ENCODE measurements around the gene RABL2B.
"Not testable (repeated sequence)": the region's sequence is repeated elsewhere in the genome, so short reads cannot be mapped to it uniquely, and the experiment has no call there.

RABL2B gene

DNA sequence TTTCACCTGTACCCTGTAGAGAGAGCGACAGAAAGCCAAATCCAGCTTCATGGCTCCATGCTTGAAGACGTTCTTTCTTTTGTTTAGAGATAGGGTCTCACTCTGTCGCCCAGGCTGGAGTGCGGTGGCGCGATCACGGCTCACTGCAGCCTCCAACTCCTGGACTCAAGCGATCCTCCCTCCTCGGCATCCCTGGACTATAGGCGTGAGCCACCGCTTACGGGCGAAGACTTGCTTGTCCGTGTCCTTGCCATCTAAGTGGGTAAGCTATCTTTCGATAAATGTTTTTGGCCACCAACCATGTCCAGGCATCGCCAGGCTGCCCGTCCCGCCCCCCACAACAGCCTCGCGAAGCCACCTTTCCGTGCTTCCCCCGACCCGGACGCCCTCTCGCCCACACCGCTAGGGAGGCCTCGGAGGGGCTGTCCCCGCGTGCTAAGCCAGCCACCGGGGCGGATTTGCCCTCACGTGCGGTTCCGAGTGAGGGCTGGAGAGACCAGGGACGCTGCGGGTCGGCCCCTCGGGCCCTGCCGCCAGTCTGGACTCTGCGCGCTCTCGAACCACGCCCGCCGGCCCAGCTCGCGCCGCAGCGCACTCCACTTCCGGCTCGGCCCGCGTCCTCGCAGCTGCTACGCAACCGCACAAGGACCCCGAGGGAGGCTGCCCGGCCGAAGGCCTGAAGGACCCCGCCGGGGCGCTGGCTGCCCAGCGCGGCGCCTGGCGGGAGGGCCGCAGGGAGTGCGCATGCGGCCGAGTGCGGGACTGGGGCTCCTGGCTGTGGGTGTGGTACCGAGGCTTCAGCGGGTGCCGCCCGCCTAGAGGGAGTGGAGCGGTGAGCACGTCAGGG is at the start of gene RABL2B:
RABL2B (minus strand) TSS at position 604 of the 847 bp plus-strand sequence. CDS start 1,342 bp downstream, outside the sequence.
- DNase-seq = peak; percentile 50 to 76

DNA sequence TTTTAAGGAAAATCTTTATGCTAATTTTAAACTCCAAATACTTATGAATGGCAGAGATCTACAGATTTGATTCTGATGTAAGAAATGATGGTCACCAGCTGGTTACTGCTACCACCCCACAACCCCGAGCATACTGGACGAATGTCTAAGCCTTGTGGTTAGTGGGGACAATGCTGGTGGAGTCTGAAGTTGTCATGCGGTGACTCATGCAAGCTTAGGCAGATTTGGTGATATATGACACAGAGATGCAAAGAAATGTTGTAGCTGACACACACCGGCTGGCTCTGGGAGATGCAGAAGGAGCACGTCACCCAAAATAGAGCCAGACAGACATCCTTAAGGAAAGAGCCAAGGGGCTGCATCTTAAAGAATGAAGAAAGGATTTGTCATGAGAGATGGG is 3.5 kb upstream of the RABL2B start:
- not testable (repeated sequence) for DNase-seq

DNA sequence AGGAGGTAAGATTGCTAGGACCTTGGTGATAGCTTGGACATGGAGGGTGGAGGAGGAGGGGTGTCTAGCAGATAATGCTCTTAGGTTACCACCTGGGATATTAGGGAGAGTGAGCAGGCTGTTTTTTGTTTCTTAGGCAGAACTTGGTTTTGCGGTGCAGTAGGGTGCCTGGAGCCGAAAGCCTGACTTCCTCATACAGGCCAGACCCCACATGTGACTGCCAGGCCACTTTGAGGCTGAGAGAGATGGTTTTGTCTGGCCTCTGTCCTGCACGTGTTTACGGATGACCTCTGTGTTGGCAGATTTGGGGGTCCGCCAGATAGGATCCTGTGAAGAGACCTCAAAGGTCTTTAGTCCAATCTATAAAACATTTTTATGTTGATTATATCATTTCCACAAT is 1.9 kb upstream of the RABL2B start:
- not testable (repeated sequence) for DNase-seq

DNA sequence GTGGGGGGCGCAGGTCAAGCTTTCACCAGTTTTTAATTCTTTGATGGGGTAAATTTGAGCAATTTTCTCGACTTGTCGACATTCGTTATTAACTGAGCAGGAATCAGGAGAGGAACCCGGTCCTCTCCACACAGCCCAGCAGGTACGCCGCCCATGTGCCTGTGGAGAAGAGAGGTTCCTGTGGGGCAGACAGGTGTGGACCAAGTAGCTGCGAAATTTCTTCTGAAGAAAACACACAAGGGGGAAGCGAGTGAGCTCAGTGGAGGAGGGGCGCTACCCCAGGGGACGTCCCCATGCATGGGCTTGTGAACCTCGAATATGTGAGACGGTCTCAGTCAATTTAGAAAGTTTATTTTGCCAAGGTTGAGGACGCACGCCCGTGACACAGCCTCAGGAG is 442 bp upstream of the RABL2B start:
- not testable (repeated sequence) for DNase-seq

DNA sequence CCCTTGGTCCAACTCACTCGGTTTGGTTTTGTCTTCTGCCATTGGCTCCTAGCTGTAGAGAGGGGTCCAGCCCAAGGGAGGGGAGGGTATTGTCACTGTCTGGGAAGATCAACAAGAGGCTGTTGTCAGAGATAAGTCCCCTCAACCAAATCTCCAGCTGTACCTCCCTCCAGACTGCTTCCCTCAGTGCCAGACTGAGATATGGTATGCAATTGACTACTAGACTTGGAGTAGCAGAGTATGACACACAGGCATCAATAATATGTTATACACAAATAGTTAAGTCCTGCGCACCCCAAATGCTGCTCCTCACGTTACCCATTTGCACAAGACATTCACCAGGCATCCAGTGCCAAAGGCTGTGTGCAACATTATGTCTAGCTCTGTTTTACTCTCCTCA is 1.2 kb downstream of the RABL2B start:
- DNase-seq = not testable (repeated sequence)

DNA sequence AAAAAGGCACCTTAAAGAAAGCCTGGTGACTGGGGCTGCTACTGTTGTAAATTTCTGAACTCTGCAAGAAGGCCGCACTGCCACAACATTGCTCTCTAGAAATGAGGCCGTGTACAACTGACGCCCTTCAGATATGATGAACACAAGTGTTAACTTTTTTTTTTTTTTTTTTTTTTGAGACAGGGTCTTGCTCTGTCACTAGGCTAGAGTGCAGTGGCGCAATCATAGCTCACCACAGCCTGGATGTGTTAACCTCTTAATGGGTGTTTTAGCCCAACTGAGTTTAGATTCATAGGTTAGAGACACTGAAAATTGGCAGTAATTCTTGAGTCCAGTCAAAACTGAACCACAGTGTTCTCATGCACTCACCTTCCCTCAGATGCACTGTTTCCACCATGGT is 3.2 kb downstream of the RABL2B start:
- DNase-seq = not testable (repeated sequence)

DNA sequence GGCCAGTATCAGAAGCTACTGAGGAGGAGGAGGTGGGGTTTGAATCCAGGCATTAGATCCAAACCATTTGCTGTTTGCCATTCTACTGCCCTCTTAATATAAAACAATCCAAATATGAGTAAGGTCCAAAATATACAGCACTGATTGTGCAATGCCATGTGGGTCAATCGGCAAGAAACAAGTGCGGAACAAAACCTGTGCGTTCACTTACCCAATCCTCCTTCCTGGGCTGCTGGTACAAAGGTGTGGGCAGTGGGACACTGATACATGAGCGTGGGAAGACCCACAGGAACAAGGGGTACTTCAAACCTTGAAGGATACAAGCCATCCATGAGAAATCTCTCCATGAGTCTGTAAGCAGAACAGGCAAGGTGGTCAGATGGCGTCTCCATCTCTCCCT is 5.8 kb downstream of the RABL2B start:
- not testable (repeated sequence) for DNase-seq

DNA sequence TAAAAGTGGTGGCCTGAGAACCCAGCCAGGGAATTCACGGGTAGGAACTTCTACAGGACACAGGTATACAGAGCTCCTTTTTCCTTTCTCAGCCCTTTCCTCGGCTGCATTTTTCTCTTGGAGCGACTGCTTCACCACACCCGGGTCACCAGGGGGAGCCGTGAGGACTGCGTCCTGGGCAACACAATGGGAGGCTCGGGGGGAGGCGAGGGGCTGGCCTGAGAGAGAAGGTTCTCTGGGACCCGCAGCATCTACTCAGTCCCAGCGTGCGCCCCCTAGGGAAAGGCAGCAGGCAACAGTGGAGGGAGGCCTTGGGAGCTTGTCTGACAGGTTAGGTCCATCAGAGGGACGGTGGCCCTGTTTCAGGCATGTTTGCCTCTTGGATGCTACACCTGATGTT is 8.3 kb downstream of the RABL2B start:
- DNase-seq = peak in 1 of 2 donors; percentile 7

DNA sequence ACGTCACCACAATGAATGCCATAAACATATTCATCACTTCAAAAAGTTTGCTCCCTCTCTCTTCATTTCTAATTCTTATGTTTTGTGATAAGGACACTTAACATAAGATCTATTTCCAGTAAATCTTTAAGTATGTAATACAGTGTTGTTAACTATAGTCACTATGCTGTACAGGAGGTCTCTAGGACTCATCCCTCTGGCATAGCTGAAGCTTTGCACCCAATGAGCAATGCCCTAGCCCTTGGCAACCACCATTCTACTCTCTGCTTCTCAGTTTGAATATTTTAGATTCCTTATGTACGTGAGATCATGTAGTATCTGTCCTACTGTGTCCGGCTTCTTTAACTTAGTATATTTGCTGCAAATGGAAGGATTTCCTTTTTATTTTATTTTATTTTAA is 19.1 kb downstream of the RABL2B start:
- DNase-seq = not testable (repeated sequence)

DNA sequence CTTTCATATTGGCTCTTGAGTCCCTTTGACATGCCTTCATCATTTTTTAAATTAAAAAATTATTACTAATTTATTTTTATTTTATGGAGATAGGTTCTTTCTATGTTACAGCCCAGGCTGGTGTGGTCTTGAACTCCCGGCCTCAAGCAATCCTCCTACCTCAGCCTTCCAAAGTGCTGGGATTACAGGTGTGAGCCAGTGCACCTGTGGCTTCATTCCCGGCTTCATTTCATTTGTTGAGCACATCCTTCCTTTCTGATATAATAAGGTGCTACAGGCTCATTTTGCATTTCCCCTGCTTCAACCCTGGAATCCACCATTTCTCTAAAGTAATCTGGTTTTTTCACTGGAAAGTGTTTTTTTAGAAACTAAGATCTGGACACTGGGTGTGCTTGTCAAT is 21.6 kb downstream of the RABL2B start:
- DNase-seq = not testable (repeated sequence)

DNA sequence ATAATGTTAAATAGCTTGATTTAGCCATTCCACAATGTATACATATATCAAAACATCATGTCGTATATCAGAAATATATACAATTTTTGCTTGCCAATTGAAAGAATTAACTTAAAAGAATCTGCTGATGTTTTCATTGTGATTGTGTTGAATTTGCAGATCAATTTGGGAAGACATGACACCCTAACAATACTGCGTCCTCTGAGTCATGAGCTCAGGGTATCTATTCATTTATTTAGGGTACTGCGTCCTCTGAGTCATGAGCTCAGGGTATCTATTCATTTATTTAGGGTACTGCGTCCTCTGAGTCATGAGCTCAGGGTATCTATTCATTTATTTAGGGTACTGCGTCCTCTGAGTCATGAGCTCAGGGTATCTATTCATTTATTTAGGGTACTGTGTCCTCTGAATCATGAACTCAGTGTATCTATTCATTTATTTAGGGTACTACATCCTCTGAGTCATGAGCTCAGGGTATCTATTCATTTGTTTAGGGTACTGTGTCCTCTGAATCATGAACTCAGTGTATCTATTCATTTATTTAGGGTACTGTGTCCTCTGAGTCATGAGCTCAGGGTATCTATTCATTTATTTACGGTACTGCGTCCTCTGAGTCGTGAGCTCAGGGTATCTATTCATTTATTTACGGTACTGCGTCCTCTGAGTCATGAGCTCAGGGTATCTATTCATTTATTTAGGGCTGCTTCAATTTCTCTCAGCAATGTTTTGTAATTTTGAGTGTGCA is 23.7 kb downstream of the RABL2B start:
- not testable (repeated sequence) for DNase-seq

DNA sequence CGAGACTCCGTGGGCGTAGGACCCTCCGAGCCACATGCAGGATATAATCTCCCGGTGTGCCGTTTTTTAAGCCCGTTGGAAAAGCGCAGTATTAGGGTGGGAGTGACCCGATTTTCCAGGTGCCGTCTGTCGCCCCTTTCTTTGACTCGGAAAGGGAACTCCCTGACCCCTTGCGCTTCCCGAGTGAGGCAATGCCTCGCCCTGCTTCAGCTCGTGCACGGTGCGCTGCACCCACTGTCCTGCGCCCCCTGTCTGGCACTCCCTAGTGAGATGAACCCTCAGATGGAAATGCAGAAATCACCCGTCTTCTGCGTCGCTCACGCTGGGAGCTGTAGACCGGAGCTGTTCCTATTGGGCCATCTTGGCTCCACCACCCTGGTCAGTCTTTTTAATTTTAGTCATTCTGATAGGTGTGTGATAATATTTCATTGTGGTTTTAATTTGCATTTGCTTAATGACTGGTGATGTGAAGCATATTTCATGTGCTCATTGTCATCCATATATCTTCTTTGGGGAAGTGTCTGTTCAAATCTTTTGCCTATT is 26.4 kb downstream of the RABL2B start:
- DNase-seq = peak in 1 of 2 donors; percentile 11

DNA sequence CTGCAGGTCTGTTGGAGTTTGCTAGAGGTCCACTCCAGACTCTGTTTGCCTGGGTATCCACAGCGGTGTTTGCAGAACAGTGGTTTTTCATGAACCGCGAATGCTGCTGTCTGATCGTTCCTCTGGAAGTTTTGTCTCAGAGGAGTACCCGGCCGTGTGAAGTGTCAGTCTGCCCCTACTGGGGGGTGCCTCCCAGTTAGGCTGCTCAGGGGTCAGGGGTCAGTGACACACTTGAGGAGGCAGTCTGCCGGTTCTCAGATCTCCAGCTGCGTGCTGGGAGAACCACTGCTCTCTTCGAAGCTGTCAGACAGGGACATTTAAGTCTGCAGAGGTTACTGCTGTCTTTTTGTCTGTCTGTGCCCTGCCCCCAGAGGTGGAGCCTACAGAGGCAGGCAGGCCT is 27.0 kb downstream of the RABL2B start:
- not testable (repeated sequence) for DNase-seq

DNA sequence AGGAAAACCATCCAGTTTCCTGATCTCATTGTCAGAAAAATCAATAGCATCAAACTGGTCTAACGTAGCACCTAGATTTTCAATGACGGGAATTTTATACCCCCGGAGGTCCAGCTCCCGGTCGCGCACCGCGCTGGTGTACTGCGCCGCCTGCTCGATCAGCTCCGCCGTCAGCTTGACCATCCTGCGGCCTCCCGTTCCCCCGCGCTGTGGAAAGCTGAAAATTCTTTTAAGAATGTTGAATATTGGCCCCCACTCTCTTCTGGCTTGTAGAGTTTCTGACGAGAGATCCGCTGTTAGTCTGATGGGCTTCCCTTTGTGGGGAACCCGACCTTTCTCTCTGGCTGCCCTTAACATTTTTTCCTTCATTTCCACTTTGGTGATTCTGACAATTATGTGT is 28.2 kb downstream of the RABL2B start:
- not testable (repeated sequence) for DNase-seq

DNA sequence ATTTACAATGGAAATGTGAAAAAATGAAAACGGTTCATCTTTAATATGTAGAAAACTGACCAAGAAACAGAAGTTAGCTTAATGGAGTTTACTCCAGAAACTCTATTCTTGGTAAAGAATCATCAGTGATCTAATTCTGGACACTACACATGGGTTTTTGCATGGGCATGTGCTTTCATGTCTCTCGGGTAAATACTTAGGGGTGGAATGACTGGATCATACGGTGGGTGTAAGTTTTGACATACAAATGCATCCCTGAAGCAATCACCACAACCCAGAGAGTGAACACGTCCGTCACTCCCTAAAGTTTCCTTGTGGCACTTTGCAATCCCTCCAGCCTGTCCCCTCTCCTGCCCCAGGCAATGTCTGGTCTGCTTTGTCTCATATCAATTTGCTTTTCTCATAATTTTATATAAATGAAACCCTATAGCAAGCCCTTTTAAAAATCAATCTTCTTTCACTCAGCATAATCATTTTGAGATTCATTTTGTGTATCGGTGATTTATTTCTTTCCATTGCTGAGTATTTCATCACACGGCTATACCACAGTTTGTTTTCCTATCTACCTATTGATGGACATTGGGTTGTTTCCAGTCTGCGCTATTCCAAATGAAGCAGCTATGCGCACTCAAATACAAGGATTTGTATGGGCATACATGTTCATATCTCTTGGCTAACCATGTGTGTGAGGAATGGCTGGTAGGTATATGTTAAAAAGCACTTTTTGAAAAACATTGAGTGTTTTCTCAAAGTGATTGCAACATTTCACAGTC is 33.9 kb downstream of the RABL2B start:
- not testable (repeated sequence) for DNase-seq

DNA sequence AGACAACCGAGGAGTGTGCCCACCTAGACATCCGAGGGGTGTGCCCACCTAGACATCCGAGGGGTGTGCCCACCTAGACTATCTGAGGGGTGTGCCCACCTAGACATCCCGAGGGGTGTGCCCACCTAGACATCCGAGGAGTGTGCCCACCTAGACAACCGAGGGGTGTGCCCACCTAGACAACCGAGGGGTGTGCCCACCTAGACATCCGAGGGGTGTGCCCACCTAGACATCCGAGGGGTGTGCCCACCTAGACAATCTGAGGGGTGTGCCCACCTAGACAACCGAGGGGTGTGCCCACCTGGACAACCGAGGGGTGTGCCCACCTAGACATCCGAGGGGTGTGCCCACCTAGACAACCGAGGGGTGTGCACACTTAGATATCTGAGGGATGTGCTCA is 34.8 kb downstream of the RABL2B start:
- DNase-seq = not testable (repeated sequence)

DNA sequence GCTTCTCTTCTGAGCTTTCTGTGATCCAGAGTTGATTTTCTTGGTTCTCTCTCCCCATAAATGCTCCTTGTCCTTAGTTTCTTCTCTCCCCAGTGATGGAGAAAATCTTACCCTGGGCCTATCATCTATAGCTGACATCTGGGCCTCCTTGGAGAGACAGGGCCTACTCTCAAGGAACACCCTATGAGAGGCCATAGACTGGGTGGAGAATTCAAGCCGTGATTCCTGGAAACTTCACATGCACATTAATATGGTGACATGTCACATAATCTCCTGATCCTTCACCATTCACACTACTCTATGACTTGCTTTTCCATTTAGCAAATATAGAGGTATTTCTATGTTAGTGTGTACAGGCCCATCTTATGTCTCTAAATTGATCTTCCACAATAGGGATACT is 35.9 kb downstream of the RABL2B start:
- not testable (repeated sequence) for DNase-seq

DNA sequence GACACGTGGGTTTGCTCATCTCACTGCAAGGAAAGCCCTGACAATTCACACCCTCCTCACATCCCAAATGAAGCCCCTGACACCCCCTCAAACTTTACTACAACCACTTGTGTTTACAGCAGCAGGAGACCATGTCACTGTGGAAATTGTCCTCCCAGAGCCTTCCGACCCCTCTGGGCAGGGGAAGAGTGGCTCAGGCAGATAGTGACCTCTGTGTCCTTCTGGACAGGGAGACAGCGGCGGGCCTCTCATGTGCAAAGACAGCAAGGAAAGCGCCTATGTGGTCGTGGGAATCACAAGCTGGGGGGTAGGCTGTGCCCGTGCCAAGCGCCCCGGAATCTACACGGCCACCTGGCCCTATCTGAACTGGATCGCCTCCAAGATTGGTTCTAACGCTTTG is 39.0 kb downstream of the RABL2B start:
- DNase-seq = not testable (repeated sequence)

DNA sequence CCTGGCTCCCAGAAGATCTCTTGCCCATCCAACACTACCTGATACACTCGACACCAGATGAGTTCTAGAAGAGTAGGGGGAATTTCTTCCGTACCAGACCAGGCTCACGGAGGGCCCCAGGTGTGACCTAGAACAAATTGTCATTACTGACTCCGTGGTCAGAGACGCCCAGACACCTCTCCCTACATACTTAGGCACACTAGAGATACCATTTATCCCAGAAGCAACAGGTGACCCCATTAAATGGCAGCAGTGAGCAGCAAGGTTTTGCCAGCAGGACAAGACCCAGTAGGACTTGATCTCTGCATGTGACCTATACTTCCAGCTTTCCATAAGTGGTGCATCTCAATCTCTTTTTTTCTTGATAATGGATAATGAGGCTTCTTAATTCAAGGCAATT is 42.7 kb downstream of the RABL2B start:
- not testable (repeated sequence) for DNase-seq

DNA sequence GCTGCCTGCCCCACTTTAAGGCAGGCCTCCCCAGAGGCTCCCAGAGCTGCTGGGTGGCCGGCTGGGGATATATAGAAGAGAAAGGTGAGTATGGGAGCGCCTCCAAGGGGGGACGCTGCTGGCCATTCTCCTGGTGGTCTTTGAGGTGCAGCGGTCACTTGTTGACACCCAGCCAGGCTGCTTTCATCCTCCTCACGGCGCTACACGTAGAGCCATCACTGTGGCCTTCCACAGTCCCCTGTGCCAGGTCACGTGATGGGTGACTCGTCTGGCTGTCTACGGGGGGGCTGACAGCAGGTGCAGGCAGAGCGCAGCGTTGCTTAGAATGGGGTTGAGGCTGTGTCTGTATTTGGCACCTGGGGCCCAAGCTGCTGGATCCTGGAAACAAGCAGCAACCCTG is 43.5 kb downstream of the RABL2B start:
- DNase-seq = no peak

DNA sequence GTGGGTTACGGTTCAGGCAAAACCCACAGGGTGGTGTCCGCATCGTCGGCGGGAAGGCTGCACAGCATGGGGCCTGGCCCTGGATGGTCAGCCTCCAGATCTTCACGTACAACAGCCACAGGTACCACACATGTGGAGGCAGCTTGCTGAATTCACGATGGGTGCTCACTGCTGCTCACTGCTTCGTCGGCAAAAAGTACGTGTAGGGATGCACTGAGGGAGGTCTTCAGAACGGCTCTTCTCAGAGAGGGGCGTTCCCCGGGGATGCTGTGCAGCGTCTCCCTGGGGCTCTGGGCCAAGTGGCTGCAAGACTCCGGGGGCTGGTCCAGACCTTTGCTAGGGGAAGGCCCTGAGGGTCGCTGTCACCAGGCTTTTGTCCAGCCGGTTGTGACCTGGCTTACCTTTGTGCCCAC is 44.2 kb downstream of the RABL2B start:
- DNase-seq = no peak

DNA sequence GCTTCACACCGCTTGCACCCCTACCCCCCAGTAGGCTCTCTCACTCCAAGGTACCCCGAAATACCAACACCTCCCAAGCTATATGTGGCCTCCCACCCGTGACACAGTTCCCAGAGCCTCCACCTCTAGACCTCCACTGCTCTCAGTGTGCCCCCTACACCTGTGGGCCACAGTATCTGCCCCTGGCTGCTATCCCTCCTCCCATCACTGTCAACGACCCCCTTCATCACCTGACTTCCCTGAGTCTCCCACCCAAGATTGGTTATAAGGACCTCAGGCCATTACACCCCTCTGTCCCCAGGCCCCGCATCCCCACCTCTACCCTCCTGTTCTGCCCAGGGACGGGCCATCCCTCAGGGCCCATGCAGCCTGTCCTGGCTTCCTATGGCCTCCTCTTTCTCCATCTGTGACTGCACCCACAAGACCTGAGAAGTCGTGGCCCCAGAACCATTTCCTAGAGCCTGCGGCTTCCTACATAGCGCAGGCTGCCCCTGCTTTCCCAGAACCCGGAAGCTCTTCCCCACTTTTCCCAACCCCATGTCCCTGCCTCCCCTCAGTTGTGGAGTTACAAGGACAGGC is 44.7 kb downstream of the RABL2B start:
- no peak for DNase-seq

Measured in bone marrow (tissue), 2 donors.